Gastroesophageal sphincter (tissue), 3 donors: ENCODE measurements around the gene PRTG.

Source experiments
- EP300 ChIP-seq: sonication (generic); formaldehyde crosslinking; IDR thresholded peaks from one replicate; pipeline ENCODE4 v1.6.1; 2017; ENCODE audit warnings: antibody characterized with exemption, mild to moderate bottlenecking
- POLR2A ChIP-seq, 2 donors: fragments of 450-650 bp; IDR thresholded peaks; one replicate each; pipeline ENCODE4 v1.6.1; 2017; ENCODE audit warnings: antibody characterized with exemption in 2 of 2, mild to moderate bottlenecking in 2 of 2, moderate library complexity in 1 of 2
- POLR2AphosphoS5 ChIP-seq: sonication (generic); formaldehyde crosslinking; IDR thresholded peaks from one replicate; pipeline ENCODE4 v1.6.1; 2017; ENCODE audit warnings: antibody characterized with exemption
- TF ChIP-seq, protein P1 (sequence below), 4 experiments: fragments of 200-600 bp in 2 of 4; fragments of 450-650 bp in 2 of 4; sonication (generic) in 1 of 4; IDR thresholded peaks; one replicate each; pipeline ENCODE4 v1.5.1; 2017 to 2019; ENCODE audit warnings: antibody characterized with exemption in 4 of 4, mild to moderate bottlenecking in 2 of 4, moderate library complexity in 2 of 4

DNA sequence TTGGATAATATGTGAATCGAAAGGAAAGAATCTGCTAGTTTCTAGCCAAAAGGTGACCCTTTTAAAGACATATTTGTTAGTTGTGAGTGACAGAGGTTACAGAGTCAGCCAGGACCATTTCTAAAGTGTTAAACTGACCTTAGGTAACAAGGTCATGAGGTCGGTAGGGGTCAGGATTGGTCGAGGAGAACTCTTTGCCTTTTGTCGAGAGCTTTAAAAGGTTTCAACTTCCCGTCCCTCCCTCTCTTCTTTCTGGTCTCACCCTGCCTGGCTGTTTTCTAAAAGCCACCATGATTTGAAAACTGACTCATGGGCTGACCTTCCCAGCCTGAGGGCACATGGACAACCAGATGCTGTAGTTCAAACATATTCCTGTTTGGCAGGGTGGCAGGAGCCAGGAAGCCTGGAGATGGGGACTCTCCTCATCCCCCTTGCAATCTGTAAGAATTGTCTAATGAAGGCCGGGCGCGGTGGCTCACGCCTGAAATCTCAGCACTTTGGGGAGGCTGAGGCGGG lies 25.8 kb upstream of the PRTG start:
- TF ChIP-seq POLR2AphosphoS5 = no peak
- TF ChIP-seq, protein P1, sequence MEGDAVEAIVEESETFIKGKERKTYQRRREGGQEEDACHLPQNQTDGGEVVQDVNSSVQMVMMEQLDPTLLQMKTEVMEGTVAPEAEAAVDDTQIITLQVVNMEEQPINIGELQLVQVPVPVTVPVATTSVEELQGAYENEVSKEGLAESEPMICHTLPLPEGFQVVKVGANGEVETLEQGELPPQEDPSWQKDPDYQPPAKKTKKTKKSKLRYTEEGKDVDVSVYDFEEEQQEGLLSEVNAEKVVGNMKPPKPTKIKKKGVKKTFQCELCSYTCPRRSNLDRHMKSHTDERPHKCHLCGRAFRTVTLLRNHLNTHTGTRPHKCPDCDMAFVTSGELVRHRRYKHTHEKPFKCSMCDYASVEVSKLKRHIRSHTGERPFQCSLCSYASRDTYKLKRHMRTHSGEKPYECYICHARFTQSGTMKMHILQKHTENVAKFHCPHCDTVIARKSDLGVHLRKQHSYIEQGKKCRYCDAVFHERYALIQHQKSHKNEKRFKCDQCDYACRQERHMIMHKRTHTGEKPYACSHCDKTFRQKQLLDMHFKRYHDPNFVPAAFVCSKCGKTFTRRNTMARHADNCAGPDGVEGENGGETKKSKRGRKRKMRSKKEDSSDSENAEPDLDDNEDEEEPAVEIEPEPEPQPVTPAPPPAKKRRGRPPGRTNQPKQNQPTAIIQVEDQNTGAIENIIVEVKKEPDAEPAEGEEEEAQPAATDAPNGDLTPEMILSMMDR (IDR thresholded peaks at IDR 0.05) = no peak
- no peak for TF ChIP-seq POLR2A (IDR thresholded peaks at IDR 0.05)
- no peak for TF ChIP-seq EP300
